GM19324 (cell line): Measurements from ENCODE around the gene SLC26A6.

Experiments
- ATAC-seq: cut with Tn5 transposase; IDR thresholded peaks from one replicate; pipeline ENCODE4 v1.9.1; 2021; ENCODE audit warnings: mild to moderate bottlenecking, moderate library complexity; ENCODE audit not compliant: unreplicated experiment, low FRiP score

Gene SLC26A6

GRCh38 chr3:48635222-48636021 is at the start of gene SLC26A6:
SLC26A6 (minus strand) TSS chr3:48635461; CDS start chr3:48635393, 68 bp downstream.
- ATAC-seq: peak; percentile 88

DNA sequence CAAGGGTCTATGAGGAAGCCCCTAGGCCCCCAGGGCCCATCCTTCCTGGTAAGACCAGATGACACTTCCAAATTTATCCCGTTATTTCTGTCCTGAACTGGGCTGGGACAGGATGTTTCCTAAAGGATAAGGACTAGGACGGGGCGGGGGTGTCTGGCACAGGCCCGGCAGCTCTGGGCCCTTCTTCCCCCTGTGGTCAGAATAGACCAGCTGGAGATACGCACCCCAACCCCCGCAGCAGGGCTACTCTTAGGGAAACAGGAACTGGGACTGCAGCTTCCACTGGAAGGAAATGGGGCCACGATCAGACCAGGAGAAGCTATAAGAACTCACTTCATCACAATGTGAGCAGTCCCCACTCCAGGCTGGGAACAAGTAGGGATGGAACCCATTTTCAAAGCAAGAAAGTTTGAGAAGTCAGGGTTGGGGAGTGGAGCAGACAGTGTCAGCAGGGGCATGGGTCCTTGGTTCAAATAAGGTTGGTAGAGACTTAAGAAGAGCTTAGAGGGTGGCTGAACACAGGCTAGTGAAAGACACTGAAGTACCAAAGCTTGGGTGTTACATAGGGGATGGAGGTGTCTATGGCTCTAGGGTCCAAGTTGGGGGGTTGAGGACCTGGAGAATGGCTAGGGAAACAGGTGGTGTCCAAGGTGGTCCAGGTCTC is 49.4 kb upstream of the SLC26A6 start:
- ATAC-seq: no peak

DNA sequence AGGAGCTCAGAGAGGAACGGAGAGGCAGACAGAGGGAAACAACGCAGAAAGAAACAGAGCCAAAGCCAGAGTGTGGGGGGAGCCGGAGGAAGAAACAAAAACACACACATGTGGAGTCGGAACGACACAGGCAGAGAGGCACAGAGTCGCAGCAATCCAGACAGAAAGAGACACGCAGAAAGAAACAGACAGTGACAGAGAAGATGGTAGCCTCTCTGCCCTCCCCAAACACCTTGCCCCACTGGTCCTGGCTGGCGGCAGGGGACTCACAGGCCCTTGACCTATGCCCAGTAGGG is 48.7 kb upstream of the SLC26A6 start:
- ATAC-seq: no peak

DNA sequence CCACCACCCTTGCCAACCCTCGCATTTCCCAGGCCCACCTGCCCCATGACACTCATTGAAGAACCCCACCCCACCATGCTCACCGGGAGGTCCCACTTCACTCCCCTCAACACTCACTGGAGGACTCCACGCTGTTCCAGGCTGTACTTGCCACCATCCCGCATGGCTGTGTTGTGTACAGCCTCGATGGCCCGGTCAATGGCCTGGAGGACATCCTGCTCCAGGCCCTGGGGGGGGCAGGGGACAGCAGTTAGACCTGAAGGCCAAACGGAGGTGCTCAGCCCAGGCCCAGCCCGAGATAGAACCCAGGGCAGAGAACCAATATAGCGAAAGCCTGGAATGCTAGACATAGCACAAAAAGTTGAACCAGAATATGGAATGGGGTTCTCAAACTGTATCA is 47.5 kb upstream of the SLC26A6 start:
- no peak for ATAC-seq

DNA sequence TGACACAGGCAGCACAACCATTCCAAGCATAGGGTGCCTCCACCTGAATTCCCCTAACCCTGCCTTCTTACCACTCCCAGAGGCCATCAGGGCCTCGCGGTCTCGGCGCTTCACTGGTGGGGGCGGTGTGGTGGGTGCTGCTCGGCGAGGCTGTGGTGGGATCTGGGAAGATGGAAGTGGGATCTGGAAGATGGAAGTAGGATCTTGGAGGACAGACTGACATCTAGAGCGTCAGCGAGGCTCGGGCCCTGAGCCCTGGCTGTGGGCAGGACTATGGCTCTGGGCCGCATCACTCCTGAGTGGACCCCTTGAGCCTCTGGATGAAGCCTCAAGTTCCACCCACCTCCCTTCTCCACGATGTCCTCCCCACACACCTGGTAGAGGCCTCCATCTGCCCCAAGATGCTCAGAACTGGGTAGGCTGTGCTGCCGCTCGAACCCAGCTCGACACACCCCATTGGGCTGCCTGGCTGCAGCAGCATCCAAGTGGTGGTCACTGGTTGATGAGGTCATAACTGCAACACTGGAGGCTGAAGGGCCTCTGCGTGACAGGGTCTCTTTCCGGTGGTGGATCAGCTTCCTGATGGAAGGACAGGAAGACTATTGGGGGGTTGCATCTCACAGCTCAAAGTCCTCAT is 46.8 kb upstream of the SLC26A6 start:
- ATAC-seq: no peak

DNA sequence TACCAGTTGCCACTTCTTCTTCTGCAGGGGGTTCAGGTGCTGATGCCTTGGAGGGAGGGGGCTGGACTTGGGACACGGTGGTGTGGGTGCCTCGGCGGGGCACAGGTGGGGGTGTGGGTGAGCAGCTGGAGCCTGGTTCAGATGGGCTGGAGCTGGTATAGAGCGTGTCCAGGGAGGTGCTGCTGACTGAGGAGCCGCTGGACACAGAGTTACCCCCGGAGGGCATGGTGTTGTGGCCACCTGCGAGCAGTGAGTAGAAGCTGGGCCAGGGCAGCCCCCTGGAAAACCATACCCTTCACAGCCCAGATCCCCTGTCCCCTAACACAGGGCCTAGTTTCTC is 46.2 kb upstream of the SLC26A6 start:
- no peak for ATAC-seq

GRCh38 chr3:48680811-48681540 is 45.7 kb upstream of the SLC26A6 start:
- ATAC-seq: no peak

GRCh38 chr3:48679411-48680391 is 44.4 kb upstream of the SLC26A6 start:
- no peak for ATAC-seq

GRCh38 chr3:48678566-48679380 is 43.5 kb upstream of the SLC26A6 start:
- ATAC-seq: no peak

DNA sequence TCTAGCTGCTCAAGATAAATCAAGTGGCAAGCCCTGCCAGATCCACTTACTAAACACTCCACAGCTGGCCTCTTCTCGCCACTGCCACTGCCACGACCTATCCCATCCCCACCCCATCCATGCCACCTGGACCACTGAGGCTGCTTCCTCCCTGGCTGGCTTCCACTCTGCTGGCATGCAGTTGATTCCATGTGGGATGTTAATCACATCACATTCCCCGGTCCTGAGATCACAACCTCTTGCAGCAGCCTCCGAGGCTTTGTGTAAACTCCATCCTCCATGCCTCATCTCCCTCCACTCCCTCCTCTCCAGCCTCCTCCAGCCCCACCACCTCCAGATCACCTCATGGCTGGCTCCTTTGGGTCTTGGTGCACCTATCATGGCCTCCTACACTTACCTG is 42.8 kb upstream of the SLC26A6 start:
- ATAC-seq: no peak

GRCh38 chr3:48674505-48674904 is 39.2 kb upstream of the SLC26A6 start:
- ATAC-seq: no peak

GRCh38 chr3:48672522-48672921 is 37.3 kb upstream of the SLC26A6 start:
- no peak for ATAC-seq

- ATAC-seq: no peak
Measured at GRCh38 chr3:48664929-48665328, 29.7 kb upstream of the SLC26A6 start.

DNA sequence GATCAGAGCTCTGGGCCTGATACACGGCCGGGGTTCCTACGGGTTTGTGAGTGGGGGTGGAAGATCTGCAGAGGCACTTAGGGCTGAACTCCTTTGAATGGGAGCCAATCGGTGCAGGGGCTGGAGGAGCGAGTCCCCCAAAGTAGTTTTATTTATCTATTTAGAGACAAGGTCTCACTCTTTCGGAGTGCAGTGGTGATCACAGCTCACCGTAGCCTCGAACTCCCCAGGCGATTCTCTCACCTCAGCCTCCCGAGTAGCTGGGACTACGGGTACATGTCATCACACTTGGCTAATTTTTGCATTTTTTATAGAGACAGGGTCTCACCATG is 29.0 kb upstream of the SLC26A6 start:
- no peak for ATAC-seq

- peak; percentile 88 for ATAC-seq
Measured at GRCh38 chr3:48663489-48664312, 28.4 kb upstream of the SLC26A6 start.

DNA sequence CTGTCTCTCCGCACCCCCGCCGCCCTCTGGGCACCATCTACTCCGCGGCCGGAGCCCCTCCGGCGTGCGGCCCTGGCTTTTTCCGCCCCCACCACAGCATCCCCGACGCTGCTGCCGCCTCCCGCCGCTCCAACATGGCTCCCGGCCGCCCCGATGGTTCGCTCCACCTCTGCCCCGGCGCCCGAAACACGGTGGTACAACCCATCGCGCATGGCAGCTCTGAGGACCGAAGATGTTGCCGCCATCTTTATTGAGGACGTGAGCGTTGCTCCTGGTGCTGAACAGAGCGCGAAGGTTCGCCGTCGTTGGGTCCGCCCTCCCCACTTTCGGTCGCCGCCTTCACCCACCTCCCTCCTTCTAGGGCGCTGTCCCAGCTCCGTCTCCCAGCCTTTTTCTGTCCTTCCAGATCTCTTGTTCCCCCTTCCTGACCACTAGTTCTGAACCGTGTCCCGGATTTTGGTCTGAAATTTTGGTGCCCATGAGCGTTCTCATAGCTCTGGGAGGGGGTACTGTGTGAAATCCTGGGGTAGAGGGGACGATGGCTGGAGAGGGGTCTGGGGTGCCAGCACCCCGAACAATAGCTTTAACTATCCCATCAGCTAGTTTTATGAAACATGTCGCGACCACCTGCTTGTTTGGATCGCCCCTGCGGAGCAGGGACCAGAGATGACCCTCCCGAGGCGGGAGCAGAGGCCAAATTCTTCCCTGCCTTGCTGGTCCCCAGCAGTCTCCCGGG is 27.7 kb upstream of the SLC26A6 start, which contains the start of gene CELSR3:
Gene CELSR3 (minus strand): TSS at position 134 of the 736 bp plus-strand sequence. CDS start 252 bp downstream, outside the sequence.
- ATAC-seq: no peak

DNA sequence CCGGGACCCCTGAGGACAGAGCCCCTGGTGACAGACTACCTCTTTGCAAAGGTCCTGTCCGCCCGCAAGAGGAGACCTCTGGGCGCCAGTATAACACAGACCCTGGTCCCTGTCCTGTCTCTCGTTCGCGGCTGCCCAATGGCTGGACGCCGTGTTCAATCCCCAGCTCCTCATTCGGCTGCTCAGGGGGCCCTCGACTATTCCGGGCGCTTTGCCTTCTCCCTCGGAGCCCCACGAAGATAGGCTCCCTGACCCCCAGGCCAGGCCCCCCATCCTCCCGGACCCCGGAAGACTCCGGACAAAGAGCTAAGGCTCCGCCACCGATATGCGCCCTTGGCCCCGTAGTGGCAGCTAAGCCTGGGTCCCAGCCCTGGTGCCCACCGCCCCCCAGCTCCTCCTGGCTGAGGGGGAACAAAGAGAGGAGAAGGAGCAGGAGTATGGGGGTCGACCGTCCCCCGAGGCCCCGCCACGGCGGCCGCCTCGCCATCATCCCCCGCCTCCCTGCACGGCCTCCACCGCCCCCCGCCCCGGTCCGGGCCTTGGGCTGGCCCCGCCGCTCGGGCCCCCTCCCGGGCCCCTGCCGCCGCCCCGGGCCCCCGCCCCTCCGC is 27.0 kb upstream of the SLC26A6 start:
- ATAC-seq: no peak
